Nephron progenitor cell (in vitro differentiated cells): Measurements from ENCODE around the gene CRELD2.

ENCODE experiments used
- DNase-seq: peaks from one replicate; pipeline ENCODE4 v3.0.0; 2021
- H3K27ac Mint-ChIP-seq: 2 replicates; pipeline ENCODE4 v1.8.0; 2021; ENCODE audit warnings: mild to moderate bottlenecking, moderate library complexity, mixed read lengths
- H3K27me3 Mint-ChIP-seq: 2 replicates; pipeline ENCODE4 v1.8.0; 2021; ENCODE audit warnings: mild to moderate bottlenecking, low read depth, mixed read lengths; ENCODE audit not compliant: poor library complexity
- H3K36me3 Mint-ChIP-seq: 2 replicates; pipeline ENCODE4 v1.8.0; 2021; ENCODE audit warnings: low read depth, mixed read lengths
- H3K4me1 Mint-ChIP-seq: 2 replicates; pipeline ENCODE4 v1.8.0; 2021; ENCODE audit warnings: mixed read lengths
- H3K4me3 Mint-ChIP-seq: 2 replicates; pipeline ENCODE4 v1.8.0; 2021; ENCODE audit warnings: mild to moderate bottlenecking, moderate library complexity, mixed read lengths
- H3K9me3 Mint-ChIP-seq: 2 replicates; pipeline ENCODE4 v1.8.0; 2021; ENCODE audit warnings: mild to moderate bottlenecking, moderate library complexity, mixed read lengths
- TF ChIP-seq, protein P1 (sequence below): fragments of 200-600 bp; sonication (generic); IDR thresholded peaks from 2 replicates; pipeline ENCODE4 v1.5.0; 2021; ENCODE audit warnings: antibody characterized with exemption

The CRELD2 gene

GRCh38 chr22:49954991-49955580 is 36.7 kb downstream of the CRELD2 start:
- no peak for DNase-seq

GRCh38 chr22:49955581-49956417 is 37.4 kb downstream of the CRELD2 start:
- TF ChIP-seq, protein P1, sequence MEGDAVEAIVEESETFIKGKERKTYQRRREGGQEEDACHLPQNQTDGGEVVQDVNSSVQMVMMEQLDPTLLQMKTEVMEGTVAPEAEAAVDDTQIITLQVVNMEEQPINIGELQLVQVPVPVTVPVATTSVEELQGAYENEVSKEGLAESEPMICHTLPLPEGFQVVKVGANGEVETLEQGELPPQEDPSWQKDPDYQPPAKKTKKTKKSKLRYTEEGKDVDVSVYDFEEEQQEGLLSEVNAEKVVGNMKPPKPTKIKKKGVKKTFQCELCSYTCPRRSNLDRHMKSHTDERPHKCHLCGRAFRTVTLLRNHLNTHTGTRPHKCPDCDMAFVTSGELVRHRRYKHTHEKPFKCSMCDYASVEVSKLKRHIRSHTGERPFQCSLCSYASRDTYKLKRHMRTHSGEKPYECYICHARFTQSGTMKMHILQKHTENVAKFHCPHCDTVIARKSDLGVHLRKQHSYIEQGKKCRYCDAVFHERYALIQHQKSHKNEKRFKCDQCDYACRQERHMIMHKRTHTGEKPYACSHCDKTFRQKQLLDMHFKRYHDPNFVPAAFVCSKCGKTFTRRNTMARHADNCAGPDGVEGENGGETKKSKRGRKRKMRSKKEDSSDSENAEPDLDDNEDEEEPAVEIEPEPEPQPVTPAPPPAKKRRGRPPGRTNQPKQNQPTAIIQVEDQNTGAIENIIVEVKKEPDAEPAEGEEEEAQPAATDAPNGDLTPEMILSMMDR: no peak
- no peak overlapping the region for H3K27ac Mint-ChIP-seq
- no peak for DNase-seq

More at GRCh38 chr22:49954991-49955580, 36.7 kb downstream of the CRELD2 start:
- Mint-ChIP-seq H3K27ac (no peak overlapping the region), H3K9me3 (no peaks in the 10 kb centered on the region), H3K27me3 (no peaks in the 10 kb centered on the region), H3K4me3 (no peak overlapping the region), H3K4me1 (peaks cover 31% of the 10 kb centered on the region), H3K36me3 (no peaks in the 10 kb centered on the region)
- TF ChIP-seq, protein P1: no peak

GRCh38 chr22:49956418-49956770 is 38.0 kb downstream of the CRELD2 start:
- Mint-ChIP-seq H3K27ac (no peak overlapping the region), H3K4me1 (peaks cover 31% of the 10 kb centered on the region), H3K36me3 (no peaks in the 10 kb centered on the region), H3K9me3 (no peaks in the 10 kb centered on the region), H3K27me3 (no peaks in the 10 kb centered on the region), H3K4me3 (no peak overlapping the region)
- no peak for DNase-seq
- TF ChIP-seq, protein P1: no peak

More at GRCh38 chr22:49955581-49956417, 37.4 kb downstream of the CRELD2 start:
- no peak overlapping the region for H3K4me3 Mint-ChIP-seq
- H3K4me1 Mint-ChIP-seq: peaks cover 31% of the 10 kb centered on the region
- H3K36me3 Mint-ChIP-seq: no peaks in the 10 kb centered on the region
- H3K27me3 Mint-ChIP-seq: no peaks in the 10 kb centered on the region
- no peaks in the 10 kb centered on the region for H3K9me3 Mint-ChIP-seq

DNA sequence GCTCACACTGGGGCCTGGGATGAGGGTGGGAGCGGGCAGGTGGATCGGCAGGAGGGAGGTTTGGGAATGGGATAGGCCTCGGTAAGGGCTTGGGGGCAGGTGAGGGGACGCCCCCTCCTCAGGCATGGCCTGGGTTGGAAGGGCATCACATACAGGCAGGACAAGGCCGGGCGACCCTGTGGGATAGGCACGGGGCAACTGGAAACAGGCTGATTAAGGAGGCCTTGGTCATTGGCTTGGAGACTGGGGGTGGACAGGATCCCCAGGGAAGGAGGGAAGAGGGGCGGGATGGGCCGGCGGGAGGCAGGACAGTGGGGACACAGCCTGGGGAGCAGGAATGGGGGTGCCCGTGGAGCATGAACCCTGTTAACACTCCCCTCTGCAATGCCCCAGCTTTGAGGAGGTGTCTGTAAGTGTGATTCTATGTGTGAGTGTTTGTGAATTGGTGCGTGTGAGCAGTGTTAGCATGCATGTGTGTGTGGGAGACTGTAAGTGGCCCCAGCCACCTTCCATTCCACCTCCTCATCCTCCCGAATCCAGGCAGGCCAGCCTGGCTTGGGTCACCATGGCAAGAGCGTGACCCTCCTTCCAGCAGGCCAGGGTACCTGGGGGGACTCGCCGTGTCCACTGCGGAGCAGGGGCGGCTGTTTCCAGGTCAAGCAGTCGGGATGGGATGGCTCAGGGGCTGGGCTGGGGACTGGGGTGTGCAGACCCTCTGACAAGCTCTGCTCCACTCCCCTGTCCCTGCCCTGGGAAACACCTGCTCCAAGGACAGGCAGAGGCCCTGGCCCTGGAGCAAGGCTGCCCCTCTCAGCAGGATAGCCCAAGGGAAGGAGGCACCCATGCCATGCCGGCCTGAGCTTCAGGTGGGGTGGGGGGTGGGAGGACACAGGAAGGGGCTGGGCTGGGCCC is 38.7 kb downstream of the CRELD2 start:
- H3K36me3 Mint-ChIP-seq: no peaks in the 10 kb centered on the region
- peaks cover 29% of the 10 kb centered on the region for H3K4me1 Mint-ChIP-seq
- TF ChIP-seq, protein P1: no peak
- no peak for DNase-seq
- no peaks in the 10 kb centered on the region for H3K27me3 Mint-ChIP-seq
- peak overlapping the region; percentile 25 for H3K27ac Mint-ChIP-seq
- H3K9me3 Mint-ChIP-seq: no peaks in the 10 kb centered on the region
- no peak overlapping the region for H3K4me3 Mint-ChIP-seq

DNA sequence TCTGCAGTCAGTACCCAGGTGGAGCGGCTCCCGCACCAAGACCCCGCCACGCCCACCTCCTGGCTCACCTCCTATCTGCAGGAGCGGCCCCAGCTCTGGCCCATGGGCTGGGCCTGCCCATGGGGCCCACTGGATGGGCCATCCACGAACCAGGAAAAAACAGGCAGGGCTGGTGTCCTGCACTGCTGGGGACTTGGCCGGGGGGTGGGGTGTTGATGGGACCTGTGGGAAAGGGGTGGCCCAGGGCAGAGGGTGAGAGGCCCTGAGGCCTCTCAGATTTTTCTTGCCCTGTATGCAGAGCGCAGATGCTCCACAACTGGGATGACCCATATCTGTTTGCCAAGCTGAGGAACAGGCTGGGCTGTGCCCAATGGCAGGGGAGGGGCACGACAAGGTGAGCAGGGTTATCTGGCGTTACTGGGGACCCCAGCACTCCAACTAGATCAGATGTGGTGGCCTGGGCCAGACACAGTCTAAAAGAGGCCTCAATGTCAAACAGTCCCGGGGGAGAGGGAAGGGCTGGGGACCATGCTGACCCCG is 39.5 kb downstream of the CRELD2 start:
- H3K9me3 Mint-ChIP-seq: no peaks in the 10 kb centered on the region
- no peak for DNase-seq
- no peak overlapping the region for H3K4me3 Mint-ChIP-seq
- H3K4me1 Mint-ChIP-seq: peaks cover 25% of the 10 kb centered on the region
- H3K27ac Mint-ChIP-seq: no peak overlapping the region
- TF ChIP-seq, protein P1: no peak
- no peaks in the 10 kb centered on the region for H3K27me3 Mint-ChIP-seq
- no peaks in the 10 kb centered on the region for H3K36me3 Mint-ChIP-seq
